ENCODE results near the gene PPIF. TPM values are rescaled to one million over a fixed set of nuclear protein-coding genes. Genes with fewer than 3 reads are reported as not detected.

The PPIF gene
- total and polyA plus RNA-seq, 2 experiments from 2014 or later: 24.6 to 45.5 TPM

GRCh38 chr10:79347894-79348639 is 798 bp downstream of the PPIF start:
- H3F3A ChIP-seq (ENCODE audit: insufficient read depth): peaks cover 8% of the 10 kb centered on the region; the same call in 1 of the 2 replicates
- H4K20me1 ChIP-seq (ENCODE audit: insufficient read depth): no peaks in the 10 kb centered on the region
- peak overlapping the region; percentile 92 for H3K4me2 ChIP-seq (ENCODE audit: unreplicated experiment)
- peak overlapping the region; percentile 81 for H3K27ac ChIP-seq
- peak overlapping the region; percentile 89 for H3K4me3 ChIP-seq
- peaks cover 15% of the 10 kb centered on the region for H3K4me1 ChIP-seq (ENCODE audit: insufficient read depth)
- peak; percentile 83 for DNase-seq
- H3K9me2 ChIP-seq (ENCODE audit: insufficient read depth): no peaks in the 10 kb centered on the region
- TF ChIP-seq EZH2phosphoT487 (IDR thresholded peaks at IDR 0.05; ENCODE audit: insufficient read depth, low read depth) (no peak), EZH2 (IDR thresholded peaks at IDR 0.05; ENCODE audit: insufficient read depth, poor library complexity, severe bottlenecking) (no peak)
- in situ Hi-C loops (cut with MboI): no loop called here
- H3K36me3 ChIP-seq (ENCODE audit: low read depth): peaks cover 36% of the 10 kb centered on the region; the same call in 1 of the 2 replicates
- H3K79me2 ChIP-seq (ENCODE audit: insufficient read depth): peaks cover 53% of the 10 kb centered on the region
- H2AFZ ChIP-seq: peak overlapping the region; percentile 49
- no peaks in the 10 kb centered on the region for H3K27me3 ChIP-seq (replicated peaks; ENCODE audit: insufficient read depth)
- no peaks in the 10 kb centered on the region for H3K9me3 ChIP-seq (ENCODE audit: low read depth)
- peak overlapping the region; percentile 97 for H3K9ac ChIP-seq
- 2 to 4% methylated on average over 27 to 31 of the region's 34 CpGs for WGBS, 2 experiments (ENCODE audit: low coverage in 1 of 2, low lambda C conversion rate in 2 of 2, missing lambda C conversion rate in 2 of 2)

- H3K4me3 ChIP-seq: peak overlapping the region; percentile 89
- H3K27me3 ChIP-seq (replicated peaks; ENCODE audit: insufficient read depth): no peaks in the 10 kb centered on the region
- no peaks in the 10 kb centered on the region for H3K9me3 ChIP-seq (ENCODE audit: low read depth)
- peak overlapping the region; percentile 81 for H3K27ac ChIP-seq
- H3K4me1 ChIP-seq (ENCODE audit: insufficient read depth): peaks cover 15% of the 10 kb centered on the region
- TF ChIP-seq EZH2 (IDR thresholded peaks at IDR 0.05; ENCODE audit: insufficient read depth, poor library complexity, severe bottlenecking) (no peak), EZH2phosphoT487 (IDR thresholded peaks at IDR 0.05; ENCODE audit: insufficient read depth, low read depth) (no peak)
- in situ Hi-C loops (cut with MboI): no loop called here
- peaks cover 11% of the 10 kb centered on the region; the same call in 1 of the 2 replicates for H3F3A ChIP-seq (ENCODE audit: insufficient read depth)
- H3K9ac ChIP-seq: peak overlapping the region; percentile 97
- no peaks in the 10 kb centered on the region for H4K20me1 ChIP-seq (ENCODE audit: insufficient read depth)
- H3K9me2 ChIP-seq (ENCODE audit: insufficient read depth): no peaks in the 10 kb centered on the region
- no peak overlapping the region for H2AFZ ChIP-seq
- 10 to 19% methylated on average over 3 of the region's 3 CpGs for WGBS, 2 experiments (ENCODE audit: low coverage in 1 of 2, low lambda C conversion rate in 2 of 2, missing lambda C conversion rate in 2 of 2)
- peaks cover 53% of the 10 kb centered on the region for H3K79me2 ChIP-seq (ENCODE audit: insufficient read depth)
- DNase-seq: peak; percentile 35
- peaks cover 42% of the 10 kb centered on the region for H3K36me3 ChIP-seq (ENCODE audit: low read depth)
- peak overlapping the region; percentile 92 for H3K4me2 ChIP-seq (ENCODE audit: unreplicated experiment)
Measured at GRCh38 chr10:79348640-79348988, 1.3 kb downstream of the PPIF start.

- in situ Hi-C loops (cut with MboI): no loop called here
- Histone ChIP-seq H3K36me3 (ENCODE audit: low read depth) (peaks cover 47% of the 10 kb centered on the region), H3F3A (ENCODE audit: insufficient read depth) (peaks cover 16% of the 10 kb centered on the region), H3K4me3 (peak overlapping the region; percentile 89), H3K9ac (peak overlapping the region; percentile 97), H3K79me2 (ENCODE audit: insufficient read depth) (peaks cover 53% of the 10 kb centered on the region), H3K27ac (peak overlapping the region; percentile 81), H2AFZ (no peak overlapping the region), H3K4me1 (ENCODE audit: insufficient read depth) (peaks cover 15% of the 10 kb centered on the region), H4K20me1 (ENCODE audit: insufficient read depth) (no peaks in the 10 kb centered on the region), H3K9me3 (ENCODE audit: low read depth) (no peaks in the 10 kb centered on the region), H3K4me2 (ENCODE audit: unreplicated experiment) (peak overlapping the region; percentile 92), H3K27me3 (replicated peaks; ENCODE audit: insufficient read depth) (no peaks in the 10 kb centered on the region), H3K9me2 (ENCODE audit: insufficient read depth) (no peaks in the 10 kb centered on the region)
- no peak for TF ChIP-seq EZH2 (IDR thresholded peaks at IDR 0.05; ENCODE audit: insufficient read depth, poor library complexity, severe bottlenecking)
- no peak for TF ChIP-seq EZH2phosphoT487 (IDR thresholded peaks at IDR 0.05; ENCODE audit: insufficient read depth, low read depth)
- DNase-seq: no peak
- 69 to 72% methylated on average over 6 of the region's 6 CpGs for whole genome bisulfite sequencing, 2 experiments (ENCODE audit: low coverage in 1 of 2, low lambda C conversion rate in 2 of 2, missing lambda C conversion rate in 2 of 2)
Measured at GRCh38 chr10:79349072-79349491, 1.8 kb downstream of the PPIF start.

GRCh38 chr10:79349766-79350406 is 2.6 kb downstream of the PPIF start:
- no peak for DNase-seq
- H3K79me2 ChIP-seq (ENCODE audit: insufficient read depth): peaks cover 53% of the 10 kb centered on the region
- no peak overlapping the region for H3K27ac ChIP-seq
- peaks cover 55% of the 10 kb centered on the region for H3K36me3 ChIP-seq (ENCODE audit: low read depth)
- H3K9me2 ChIP-seq (ENCODE audit: insufficient read depth): no peaks in the 10 kb centered on the region
- H3F3A ChIP-seq (ENCODE audit: insufficient read depth): peaks cover 24% of the 10 kb centered on the region
- in situ Hi-C loops (cut with MboI): no loop called here
- TF ChIP-seq EZH2 (IDR thresholded peaks at IDR 0.05; ENCODE audit: insufficient read depth, poor library complexity, severe bottlenecking): no peak
- peak overlapping the region; percentile 97; the same call in 1 of the 2 replicates for H3K9ac ChIP-seq
- H3K4me3 ChIP-seq: peak overlapping the region; percentile 89; the same call in 1 of the 2 replicates
- peaks cover 15% of the 10 kb centered on the region for H3K4me1 ChIP-seq (ENCODE audit: insufficient read depth)
- H2AFZ ChIP-seq: no peak overlapping the region
- WGBS, 2 experiments (ENCODE audit: low coverage in 1 of 2, low lambda C conversion rate in 2 of 2, missing lambda C conversion rate in 2 of 2): 96 to 98% methylated on average over 6 of the region's 6 CpGs
- no peaks in the 10 kb centered on the region for H3K9me3 ChIP-seq (ENCODE audit: low read depth)
- H4K20me1 ChIP-seq (ENCODE audit: insufficient read depth): no peaks in the 10 kb centered on the region
- peak overlapping the region; percentile 92 for H3K4me2 ChIP-seq (ENCODE audit: unreplicated experiment)
- no peaks in the 10 kb centered on the region for H3K27me3 ChIP-seq (replicated peaks; ENCODE audit: insufficient read depth)

Data from GM23248 (cell line).